ENCODE data around the gene JADE3.

The JADE3 gene

GRCh38 chrX:47047989-47048388 lies 135.8 kb downstream of the JADE3 start:
- DNase-seq = no peak

- no peak for DNase-seq
These were observed 147.1 kb downstream of the JADE3 start for GRCh38 chrX:47059142-47059874.

DNA sequence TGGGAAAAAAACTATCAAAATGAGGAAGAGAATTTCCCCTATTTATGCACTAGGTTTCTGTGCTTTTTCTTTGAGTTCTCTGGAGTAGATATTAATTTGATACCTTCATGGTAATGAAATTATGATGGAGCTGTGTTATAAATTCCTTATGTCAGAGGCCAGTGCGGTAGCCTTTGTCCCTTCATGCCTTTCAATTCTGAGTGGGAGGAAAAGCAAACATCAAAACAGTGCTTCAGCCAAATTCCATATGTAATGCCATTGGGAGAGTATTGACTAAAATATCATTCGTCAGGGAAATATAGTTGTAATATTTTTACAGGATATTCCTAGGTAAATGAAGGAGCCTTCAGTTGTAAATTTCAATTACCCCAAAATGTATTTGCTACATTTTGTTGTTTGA lies 148.5 kb downstream of the JADE3 start:
- no peak for DNase-seq

DNA sequence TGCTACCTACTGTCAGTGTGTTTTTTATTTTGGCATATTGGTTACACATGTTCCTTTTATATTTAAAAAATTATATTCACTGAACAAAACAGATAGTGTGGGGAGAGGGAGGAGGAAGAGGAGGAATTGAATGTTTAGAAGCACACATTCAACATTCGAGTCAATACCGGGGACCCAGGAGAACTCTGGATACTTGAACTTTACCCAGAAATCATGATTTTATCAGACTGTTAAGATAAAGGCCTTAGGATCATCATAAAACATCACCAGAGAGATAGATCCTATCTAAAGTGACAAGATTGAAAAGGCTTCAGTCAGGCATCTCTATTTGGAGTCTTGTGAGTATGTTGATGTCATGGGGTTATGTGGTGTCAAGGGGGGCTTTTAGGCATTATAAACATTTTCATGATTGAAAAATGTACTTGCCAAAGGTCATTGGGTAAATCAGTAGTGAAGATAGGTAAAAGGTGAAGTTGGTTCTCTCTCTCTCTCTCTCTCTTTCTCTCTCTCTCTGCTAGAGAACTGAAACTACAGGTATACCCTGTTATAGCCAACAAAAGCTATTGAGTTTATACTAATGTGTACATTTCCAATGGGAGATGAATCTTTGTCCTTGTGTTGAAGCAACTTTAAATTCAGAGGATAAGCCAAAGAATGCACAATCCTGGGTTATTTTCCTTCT lies 149.2 kb downstream of the JADE3 start:
- DNase-seq = no peak

DNA sequence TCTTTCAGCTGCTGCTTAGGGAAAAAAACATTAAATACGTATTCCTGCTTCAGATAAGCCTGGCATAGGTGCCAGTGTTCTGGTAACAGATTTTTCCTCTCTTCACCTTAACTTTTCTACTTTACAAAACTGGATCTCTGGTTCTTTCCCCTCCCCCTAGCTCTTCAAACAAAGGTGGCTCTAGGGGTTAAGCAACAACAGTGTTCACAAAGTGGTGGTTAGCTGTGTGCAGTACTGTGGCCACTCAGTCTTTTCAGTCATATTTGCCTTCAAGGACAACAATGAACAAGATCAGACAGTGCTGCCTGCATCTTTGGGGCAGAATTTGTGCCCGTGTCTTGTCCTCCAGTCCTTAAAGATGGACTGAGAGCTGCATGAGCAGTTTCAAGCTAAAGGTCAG lies 151.0 kb downstream of the JADE3 start:
- DNase-seq = no peak

DNA sequence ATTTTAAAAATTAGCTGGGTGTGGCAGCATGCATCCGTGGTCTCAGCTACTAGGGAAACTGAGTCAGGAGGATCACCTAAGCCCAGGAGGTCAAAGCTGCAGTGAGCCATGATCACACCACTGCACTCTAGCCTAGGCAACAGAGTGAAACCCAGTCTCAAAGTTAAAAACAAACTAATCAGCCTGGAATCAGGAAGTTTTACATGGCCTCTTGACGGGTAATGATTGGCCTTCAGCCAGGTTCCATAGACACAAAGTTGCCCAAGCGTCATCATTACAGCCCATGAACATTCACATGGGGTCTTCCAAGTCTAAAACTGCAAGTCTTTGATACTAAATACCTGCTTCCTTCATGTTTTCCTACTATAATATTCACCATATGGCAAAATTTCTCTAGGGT lies 156.0 kb downstream of the JADE3 start:
- no peak for DNase-seq

DNA sequence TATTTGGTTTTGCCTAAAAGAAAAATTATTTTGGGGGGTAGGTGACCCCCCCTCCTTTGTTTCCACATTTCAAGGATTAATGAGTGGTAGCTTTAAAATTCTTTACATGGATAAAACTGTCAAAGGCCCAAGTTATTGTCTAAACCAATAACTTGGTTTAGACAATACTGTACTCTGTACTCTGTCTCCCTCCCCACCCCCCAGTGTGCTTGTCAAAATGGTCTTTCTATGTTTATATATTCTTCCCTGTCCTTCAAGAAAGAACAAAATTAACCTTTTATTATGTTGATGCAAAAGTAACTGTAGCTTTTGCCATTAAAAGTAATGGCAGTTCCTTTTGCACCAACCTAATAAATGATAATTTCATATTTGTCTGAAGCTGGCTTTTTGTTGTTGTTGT lies 156.5 kb downstream of the JADE3 start:
- DNase-seq = no peak

GRCh38 chrX:47078129-47079043 lies 166.2 kb downstream of the JADE3 start, which contains the start of gene RGN:
RGN (plus strand) TSS chrX:47078443; CDS start chrX:47081145, 2,702 bp downstream.
- no peak for DNase-seq

DNA sequence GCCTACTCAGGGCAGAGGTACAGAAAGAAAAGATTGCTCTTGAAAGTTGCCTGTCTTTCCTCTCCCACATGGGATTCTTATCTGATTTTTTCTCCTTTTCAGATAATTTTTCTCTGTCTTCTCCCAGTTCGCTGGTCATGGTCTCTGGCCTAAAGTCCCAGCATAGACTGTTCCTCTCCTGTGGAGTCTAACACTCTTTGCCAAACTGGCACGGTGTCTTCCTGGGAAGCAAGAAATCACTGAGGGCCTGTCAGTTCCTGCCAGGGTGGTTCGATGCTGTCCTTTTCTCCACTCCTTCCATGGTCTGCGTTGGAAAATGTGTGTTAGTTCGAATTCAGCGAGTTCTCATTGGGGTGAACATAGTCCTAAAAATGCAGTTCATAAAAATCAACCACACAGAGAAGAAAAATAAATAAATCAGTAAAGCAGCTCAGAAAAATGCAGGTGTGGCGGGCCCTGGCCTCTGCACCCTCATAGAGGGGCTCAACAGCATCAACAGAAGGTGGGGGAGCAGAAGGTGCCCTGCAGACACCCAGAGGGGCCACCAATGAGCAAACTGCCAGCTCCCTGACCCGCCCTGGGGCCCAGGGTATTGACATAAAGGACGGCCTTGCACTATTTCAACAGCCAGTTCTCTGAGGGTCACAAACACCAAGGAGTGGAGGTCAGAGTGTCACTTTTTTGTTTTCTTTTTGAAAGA lies 168.1 kb downstream of the JADE3 start:
- no peak for DNase-seq

DNA sequence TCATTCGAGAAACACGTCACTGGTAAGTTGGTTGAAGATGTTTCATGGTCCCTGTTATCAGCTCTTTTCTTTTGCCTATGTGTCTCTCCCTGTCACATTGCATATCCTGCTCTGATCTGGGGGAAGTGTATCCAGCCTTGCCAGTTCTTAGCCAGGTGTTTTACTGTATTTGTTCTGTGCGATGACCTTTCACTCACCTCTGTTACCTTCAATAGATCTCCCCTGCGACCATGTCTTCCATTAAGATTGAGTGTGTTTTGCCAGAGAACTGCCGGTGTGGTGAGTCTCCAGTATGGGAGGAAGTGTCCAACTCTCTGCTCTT lies 168.7 kb downstream of the JADE3 start:
- no peak for DNase-seq

DNA sequence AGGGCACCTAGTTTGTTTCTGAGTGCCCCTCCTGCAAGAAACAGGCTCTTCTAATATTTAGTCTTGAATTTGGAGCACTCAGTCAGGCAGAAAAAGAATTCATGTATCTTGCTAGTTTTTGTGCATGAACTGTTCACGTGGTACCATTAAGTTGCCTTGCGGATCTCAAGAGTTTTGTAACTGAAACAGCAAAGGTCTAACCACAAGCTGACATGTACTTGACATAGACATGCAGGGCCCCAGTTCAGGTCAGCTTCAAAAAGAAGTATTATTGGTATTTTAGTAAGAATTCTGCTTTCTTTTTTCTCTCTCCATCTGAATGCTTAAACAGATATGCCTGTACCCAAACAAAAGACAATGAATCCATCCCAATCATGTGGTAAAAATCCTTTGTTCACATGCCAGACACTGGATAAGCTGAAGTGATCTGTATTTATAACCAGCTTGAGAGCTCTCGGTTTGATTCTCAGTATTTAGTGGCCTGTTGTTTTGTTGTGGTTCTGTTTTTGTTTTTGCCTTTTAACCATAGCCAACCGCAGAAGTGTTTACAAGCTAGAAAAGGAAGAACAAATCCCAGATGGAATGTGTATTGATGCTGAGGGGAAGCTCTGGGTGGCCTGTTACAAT lies 179.0 kb downstream of the JADE3 start:
- DNase-seq = no peak

- DNase-seq = no peak
These were observed 181.0 kb downstream of the JADE3 start for GRCh38 chrX:47093248-47093647.

DNA sequence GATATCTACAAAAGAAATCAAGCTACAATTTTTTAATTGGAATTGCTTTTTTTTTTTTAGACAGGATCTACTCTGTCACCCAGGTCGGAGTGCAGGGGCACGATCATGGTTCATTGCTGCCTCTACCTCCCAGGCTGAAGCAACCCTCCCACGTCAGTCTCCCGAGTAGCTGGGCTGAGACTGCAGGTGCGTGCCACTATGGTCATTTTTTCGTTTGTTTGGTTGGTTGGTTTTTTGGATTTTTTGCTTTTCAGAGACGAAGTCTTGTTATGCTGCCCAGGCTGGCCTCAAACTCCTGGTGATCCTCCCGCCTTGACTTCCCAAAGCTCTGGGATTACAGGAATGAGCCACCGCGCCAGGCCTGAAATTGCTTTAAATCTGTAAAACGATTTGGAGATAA lies 181.6 kb downstream of the JADE3 start:
- no peak for DNase-seq

- no peak for DNase-seq
These were observed 184.8 kb downstream of the JADE3 start for GRCh38 chrX:47097018-47097417.

DNA sequence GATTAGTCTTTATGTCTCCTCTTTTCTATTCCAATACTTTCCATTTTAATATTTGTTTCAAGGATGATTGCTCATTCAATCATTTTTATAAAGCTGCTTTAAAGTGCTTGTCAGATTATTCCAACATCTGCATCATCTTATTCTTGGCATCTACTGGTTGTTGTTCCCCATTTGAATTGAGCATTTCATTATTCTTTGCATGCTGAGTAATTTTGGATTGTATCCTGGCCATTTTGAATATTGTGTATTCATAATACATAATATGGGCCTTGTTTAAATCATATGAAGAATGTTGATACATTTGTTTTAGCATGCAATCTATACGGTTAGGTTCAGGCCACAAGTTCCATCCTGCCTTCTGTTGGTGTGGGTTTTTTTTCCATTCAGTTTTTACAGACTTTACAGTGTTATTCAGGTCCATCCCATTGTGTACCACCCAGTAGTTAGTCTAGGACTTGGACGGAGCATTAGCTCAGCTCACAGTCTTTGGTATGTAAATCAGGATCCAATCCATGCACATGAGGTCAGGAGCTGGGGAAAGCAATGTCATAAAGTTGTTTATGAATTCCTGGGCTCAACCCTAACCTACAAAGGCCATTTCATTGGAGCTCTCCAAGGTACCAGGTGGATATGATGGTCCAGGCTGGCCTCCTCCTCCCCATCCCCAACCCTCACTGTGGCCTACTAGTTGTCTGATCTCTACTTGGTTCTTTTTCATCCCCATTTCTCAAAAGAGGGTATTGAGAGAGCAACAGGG lies 186.3 kb downstream of the JADE3 start:
- no peak for DNase-seq

DNA sequence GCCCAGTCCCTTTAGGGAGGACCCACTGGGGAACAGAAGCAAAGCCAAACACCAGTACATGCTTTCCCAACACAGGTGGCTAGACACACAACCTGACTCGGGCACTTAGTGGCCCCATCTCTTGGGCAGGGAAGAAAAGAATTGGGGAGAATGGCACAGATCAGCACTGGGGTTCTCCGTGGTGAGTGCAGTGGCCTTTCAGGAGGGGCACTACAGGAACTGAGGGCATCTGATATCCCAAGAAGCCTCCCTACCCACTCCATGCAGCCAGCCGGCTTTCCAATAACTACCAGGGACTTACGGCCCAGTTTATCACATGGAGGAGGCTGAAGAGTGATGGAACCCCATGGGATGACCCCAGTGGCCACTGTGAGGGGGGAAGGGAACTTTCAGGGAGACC lies 189.0 kb downstream of the JADE3 start:
- no peak for DNase-seq
